Ishikawa (cell line): ENCODE data around the gene OCIAD2.

Source experiments
- CEBPB ChIP-seq: IDR thresholded peaks from 2 replicates; pipeline ENCODE4 v1.6.1; 2012
- CREB1 ChIP-seq: IDR thresholded peaks from 2 replicates; pipeline ENCODE4 v1.6.1; 2012; ENCODE audit warnings: low read depth
- EGR1 ChIP-seq: IDR thresholded peaks from 2 replicates; pipeline ENCODE4 v1.6.1; 2012
- EP300 ChIP-seq: IDR thresholded peaks from 2 replicates; pipeline ENCODE4 v1.6.1; 2012; ENCODE audit warnings: borderline replicate concordance
- RAD21 ChIP-seq: IDR thresholded peaks from 2 replicates; pipeline ENCODE4 v1.6.1; 2012; ENCODE audit warnings: low read depth
- TAF1 ChIP-seq: IDR thresholded peaks from 2 replicates; pipeline ENCODE4 v1.6.1; 2012; ENCODE audit warnings: low read depth, mild to moderate bottlenecking
- TEAD4 ChIP-seq: IDR thresholded peaks from 2 replicates; pipeline ENCODE4 v1.6.1; 2012
- USF1 ChIP-seq: IDR thresholded peaks from 2 replicates; pipeline ENCODE4 v1.6.1; 2012
- YY1 ChIP-seq: IDR thresholded peaks from 2 replicates; pipeline ENCODE4 v1.6.1; 2012; ENCODE audit warnings: low read depth

DNA sequence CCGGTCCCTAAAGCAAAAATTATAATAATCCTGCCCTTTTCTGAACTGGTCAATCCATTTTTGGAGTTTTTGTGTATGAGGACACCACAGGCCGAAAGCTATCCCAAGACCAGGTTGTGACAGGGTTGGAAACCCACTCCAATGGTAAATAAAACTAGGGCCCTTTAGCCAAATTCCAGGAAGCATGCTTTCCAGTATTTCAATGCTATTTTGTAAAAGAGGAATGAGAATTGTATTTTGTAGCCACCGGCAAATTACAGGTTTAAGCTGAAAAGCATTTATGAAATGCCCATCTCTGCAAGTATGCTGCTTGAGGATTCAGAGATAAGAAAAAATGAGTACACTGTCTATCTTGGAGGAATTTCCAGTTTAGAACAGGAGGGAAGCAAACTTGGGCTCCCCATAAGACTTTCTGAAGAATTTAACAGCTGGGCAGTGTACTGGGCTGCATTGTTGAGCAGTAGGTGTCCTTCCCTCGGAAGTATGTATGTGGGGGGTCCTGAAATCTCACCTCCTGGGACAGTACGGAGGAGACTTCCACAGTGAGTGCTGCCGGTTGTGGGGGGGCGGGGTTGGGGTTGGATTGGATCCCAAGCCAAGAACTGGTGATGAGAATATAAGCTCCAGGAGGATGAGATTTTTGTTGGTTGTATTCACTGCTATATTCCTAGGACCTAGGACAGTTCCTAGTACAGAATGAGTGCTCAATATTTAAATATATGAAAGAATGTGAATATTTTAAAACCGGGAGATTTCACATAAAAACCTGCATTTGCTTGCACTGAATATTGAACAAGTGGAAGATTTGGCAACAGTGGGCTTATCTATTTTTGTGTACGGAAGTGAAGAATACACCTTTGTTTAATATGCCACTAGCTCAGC is 26.8 kb downstream of the OCIAD2 start:
- TF ChIP-seq EP300 (no peak), YY1 (no peak), CREB1 (no peak), CEBPB (no peak), EGR1 (no peak), TEAD4 (no peak), TAF1 (no peak), USF1 (no peak), RAD21 (no peak)
